HG03432 (cell line): ENCODE measurements around the gene PIGN.
A peak's percentile ranks its signal among the peaks of the same experiment; 100 is the strongest.

Source experiments
- ATAC-seq: cut with Tn5 transposase; IDR thresholded peaks from one replicate; pipeline ENCODE4 v1.9.1; 2021; ENCODE audit warnings: mild to moderate bottlenecking, moderate library complexity; ENCODE audit not compliant: unreplicated experiment

The PIGN gene

GRCh38 chr18:62186774-62187542, at the start of gene PIGN, which contains the start of gene RELCH:
Gene PIGN, minus strand, starts transcription at chr18:62187056. Its CDS starts 25,703 bp downstream, at chr18:62161353.
Gene RELCH, plus strand, starts transcription at chr18:62187255. Its CDS starts 251 bp downstream, at chr18:62187506.
- peak; percentile 93 for ATAC-seq

- ATAC-seq = no peak
These were observed 49.4 kb upstream of the PIGN start for GRCh38 chr18:62236252-62236651.

- no peak for ATAC-seq
These were observed 39.2 kb upstream of the PIGN start for GRCh38 chr18:62226047-62226446.

- ATAC-seq = no peak
These were observed 37.4 kb upstream of the PIGN start for GRCh38 chr18:62224229-62224628.

- ATAC-seq = no peak
These were observed 27.9 kb upstream of the PIGN start for GRCh38 chr18:62214790-62215189.

GRCh38 chr18:62211325-62211828, 24.5 kb upstream of the PIGN start:
- ATAC-seq = no peak

- no peak for ATAC-seq
These were observed 23.3 kb upstream of the PIGN start for GRCh38 chr18:62210138-62210537.

- no peak for ATAC-seq
These were observed 22.2 kb upstream of the PIGN start for GRCh38 chr18:62209046-62209445.

- no peak for ATAC-seq
These were observed 19.7 kb upstream of the PIGN start for GRCh38 chr18:62206593-62206992.

GRCh38 chr18:62205824-62206223, 19.0 kb upstream of the PIGN start:
- no peak for ATAC-seq

GRCh38 chr18:62201870-62202269, 15.0 kb upstream of the PIGN start:
- ATAC-seq = no peak

GRCh38 chr18:62200121-62200914, 13.5 kb upstream of the PIGN start:
- ATAC-seq = no peak

GRCh38 chr18:62199629-62200028, 12.8 kb upstream of the PIGN start:
- no peak for ATAC-seq

- ATAC-seq = no peak
These were observed 11.4 kb upstream of the PIGN start for GRCh38 chr18:62198259-62198658.

GRCh38 chr18:62196980-62197379, 10.1 kb upstream of the PIGN start:
- no peak for ATAC-seq

GRCh38 chr18:62196079-62196478, 9.2 kb upstream of the PIGN start:
- no peak for ATAC-seq

- no peak for ATAC-seq
These were observed 2.4 kb upstream of the PIGN start for GRCh38 chr18:62189208-62189607.

- ATAC-seq = peak; percentile 2
These were observed 971 bp upstream of the PIGN start for GRCh38 chr18:62187543-62188510.

GRCh38 chr18:62186499-62186773, 420 bp downstream of the PIGN start:
- no peak for ATAC-seq

GRCh38 chr18:62183578-62184195, 3.2 kb downstream of the PIGN start:
- no peak for ATAC-seq
